GM23248 (cell line): ENCODE measurements around the gene TRAF5. TPM values are rescaled to one million over a fixed set of nuclear protein-coding genes. Genes with fewer than 3 reads are reported as not detected.

Experiments
- DNase-seq: peaks from one replicate; pipeline ENCODE4 v3.0.0-alpha.2; 2015
- H2AFZ ChIP-seq: fragments of 200-600 bp; sonication (generic); 2 replicates; pipeline ENCODE4 v1.6.1; 2016; ENCODE audit warnings: antibody characterized with exemption
- H3F3A ChIP-seq: fragments of 200-600 bp; sonication (generic); 2 replicates; pipeline ENCODE4 v1.6.1; 2016; ENCODE audit warnings: mild to moderate bottlenecking, antibody characterized with exemption, mixed run types; ENCODE audit not compliant: insufficient read depth
- H3K27ac ChIP-seq: fragments of 200-600 bp; sonication (generic); 2 replicates; pipeline ENCODE4 v1.5.1; 2016; ENCODE audit warnings: mild to moderate bottlenecking
- H3K27me3 ChIP-seq: fragments of 200-600 bp; sonication (generic); replicated peaks from 2 replicates; pipeline ENCODE4 v1.6.1; 2016; ENCODE audit warnings: mild to moderate bottlenecking; ENCODE audit not compliant: insufficient read depth
- H3K36me3 ChIP-seq: fragments of 200-600 bp; sonication (generic); 2 replicates; pipeline ENCODE4 v1.6.1; 2016; ENCODE audit warnings: low read depth, mild to moderate bottlenecking
- H3K4me1 ChIP-seq: fragments of 200-600 bp; sonication (generic); 2 replicates; pipeline ENCODE4 v1.6.1; 2016; ENCODE audit warnings: mild to moderate bottlenecking; ENCODE audit not compliant: insufficient read depth
- H3K4me2 ChIP-seq: fragments of 200-600 bp; sonication (generic); one replicate; pipeline ENCODE4 v1.6.1; 2016; ENCODE audit warnings: mild to moderate bottlenecking; ENCODE audit not compliant: unreplicated experiment
- H3K4me3 ChIP-seq: fragments of 200-600 bp; sonication (generic); 2 replicates; pipeline ENCODE4 v1.5.1; 2016; ENCODE audit warnings: mild to moderate bottlenecking
- H3K79me2 ChIP-seq: fragments of 200-600 bp; sonication (generic); 2 replicates; pipeline ENCODE4 v1.6.1; 2016; ENCODE audit warnings: mild to moderate bottlenecking; ENCODE audit not compliant: insufficient read depth
- H3K9ac ChIP-seq: fragments of 200-600 bp; sonication (generic); 2 replicates; pipeline ENCODE4 v1.6.1; 2016; ENCODE audit warnings: mild to moderate bottlenecking
- H3K9me2 ChIP-seq: fragments of 200-600 bp; sonication (generic); 2 replicates; pipeline ENCODE4 v1.6.1; 2016; ENCODE audit warnings: mixed run types, mild to moderate bottlenecking, moderate library complexity; ENCODE audit not compliant: insufficient read depth
- H3K9me3 ChIP-seq: fragments of 200-600 bp; sonication (generic); one replicate; pipeline ENCODE4 v1.6.1; 2017; ENCODE audit warnings: low read depth
- H4K20me1 ChIP-seq: fragments of 200-600 bp; sonication (generic); 2 replicates; pipeline ENCODE4 v1.6.0; 2016; ENCODE audit not compliant: insufficient read depth
- EZH2 ChIP-seq: fragments of 200-600 bp; sonication (generic); IDR thresholded peaks from 2 replicates; pipeline ENCODE4 v1.6.1; 2018; ENCODE audit warnings: antibody characterized with exemption, mild to moderate bottlenecking; ENCODE audit not compliant: insufficient read depth, poor library complexity, severe bottlenecking
- EZH2phosphoT487 ChIP-seq: fragments of 200-600 bp; sonication (generic); IDR thresholded peaks from 2 replicates; pipeline ENCODE4 v1.6.1; 2018; ENCODE audit warnings: antibody characterized with exemption, moderate library complexity, mild to moderate bottlenecking, low read depth; ENCODE audit not compliant: insufficient read depth
- WGBS, 2 experiments: methylation state at CpG; one replicate each; pipeline ENCODE4 v1.1.6; 2015 to 2017; ENCODE audit warnings: low lambda C conversion rate in 2 of 2, low coverage in 1 of 2; ENCODE audit errors: missing lambda C conversion rate in 2 of 2; 5-methylcytosine and 5-hydroxymethylcytosine counted together
- in situ Hi-C: fragments of 300-500 bp; cut with MboI; formaldehyde crosslinking; loops from 2 replicates; pipeline ENCODE4 v1.15.0; 2020
- polyA plus RNA-seq: library from polyadenylated mRNA; unstranded; fragments of >200 nt; fragmentation: Nextera tagmentation; extraction: Ambion mirVana; gene quantifications from 2 replicates; pipeline ENCODE4 v1.2.1, GENCODE V29; 2016
- total RNA-seq: library from RNA; depleted of rRNA; stranded (reverse); fragments of >200 nt; shearing (Covaris generic); gene quantifications from 2 replicates; pipeline ENCODE4 v1.2.3, GENCODE V29; 2014

TRAF5 gene
- total and polyA plus RNA-seq, 2 experiments from 2014 or later = 5.7 to 7.7 TPM

GRCh38 chr1:211372463-211372862 is 45.8 kb downstream of the TRAF5 start:
- no peak overlapping the region for H3K27ac ChIP-seq
- H3K79me2 ChIP-seq = no peaks in the 10 kb centered on the region
- DNase-seq = no peak
- no peak overlapping the region for H3K9ac ChIP-seq
- no peaks in the 10 kb centered on the region for H3K27me3 ChIP-seq
- no peak overlapping the region for H2AFZ ChIP-seq
- H3K9me3 ChIP-seq = no peaks in the 10 kb centered on the region
- in situ Hi-C loops = no loop called here
- H3K4me2 ChIP-seq = no peak overlapping the region
- 85% methylated on average over 4 of the region's 4 CpGs for WGBS, 2 experiments
- TF ChIP-seq EZH2phosphoT487 (no peak), EZH2 (no peak)
- H3K4me3 ChIP-seq = no peak overlapping the region
- H3F3A ChIP-seq = peaks cover 2% of the 10 kb centered on the region; the same call in 1 of the 2 replicates
- peaks cover 9% of the 10 kb centered on the region; the same call in 1 of the 2 replicates for H3K4me1 ChIP-seq
- H3K9me2 ChIP-seq = no peaks in the 10 kb centered on the region
- H4K20me1 ChIP-seq = no peaks in the 10 kb centered on the region
- H3K36me3 ChIP-seq = no peaks in the 10 kb centered on the region

GRCh38 chr1:211375146-211375818 is 48.6 kb downstream of the TRAF5 start:
- peaks cover 29% of the 10 kb centered on the region for H3F3A ChIP-seq
- TF ChIP-seq EZH2 (no peak), EZH2phosphoT487 (no peak)
- no peaks in the 10 kb centered on the region for H3K36me3 ChIP-seq
- H3K27me3 ChIP-seq = no peaks in the 10 kb centered on the region
- 88 to 94% methylated on average over 5 of the region's 5 CpGs for WGBS, 2 experiments
- in situ Hi-C loops = no loop called here
- no peak for DNase-seq
- H3K27ac ChIP-seq = no peak overlapping the region
- no peaks in the 10 kb centered on the region for H4K20me1 ChIP-seq
- no peak overlapping the region for H2AFZ ChIP-seq
- H3K4me2 ChIP-seq = no peak overlapping the region
- H3K9me3 ChIP-seq = no peaks in the 10 kb centered on the region
- H3K9ac ChIP-seq = no peak overlapping the region
- H3K9me2 ChIP-seq = no peaks in the 10 kb centered on the region
- peaks cover 17% of the 10 kb centered on the region for H3K4me1 ChIP-seq
- no peaks in the 10 kb centered on the region for H3K79me2 ChIP-seq
- H3K4me3 ChIP-seq = no peak overlapping the region

- H3K27me3 ChIP-seq = no peaks in the 10 kb centered on the region
- H4K20me1 ChIP-seq = no peaks in the 10 kb centered on the region
- peaks cover 17% of the 10 kb centered on the region for H3K4me1 ChIP-seq
- H3F3A ChIP-seq = peaks cover 32% of the 10 kb centered on the region
- H3K4me3 ChIP-seq = no peak overlapping the region
- H3K4me2 ChIP-seq = no peak overlapping the region
- TF ChIP-seq EZH2 (no peak), EZH2phosphoT487 (no peak)
- no peak for DNase-seq
- no peaks in the 10 kb centered on the region for H3K36me3 ChIP-seq
- no peaks in the 10 kb centered on the region for H3K9me3 ChIP-seq
- no peak overlapping the region for H3K27ac ChIP-seq
- no peaks in the 10 kb centered on the region for H3K79me2 ChIP-seq
- H2AFZ ChIP-seq = no peak overlapping the region
- WGBS, 2 experiments = 94 to 100% methylated on average over 2 of the region's 2 CpGs
- in situ Hi-C loops = no loop called here
- no peak overlapping the region for H3K9ac ChIP-seq
- no peaks in the 10 kb centered on the region for H3K9me2 ChIP-seq
These were observed 49.3 kb downstream of the TRAF5 start for GRCh38 chr1:211375949-211376348.

- H2AFZ ChIP-seq = no peak overlapping the region
- H4K20me1 ChIP-seq = no peaks in the 10 kb centered on the region
- in situ Hi-C loops = no loop called here
- H3K36me3 ChIP-seq = no peaks in the 10 kb centered on the region
- H3K9me3 ChIP-seq = no peaks in the 10 kb centered on the region
- H3K4me3 ChIP-seq = no peak overlapping the region
- H3K4me1 ChIP-seq = peaks cover 17% of the 10 kb centered on the region
- no peak overlapping the region for H3K27ac ChIP-seq
- H3K9me2 ChIP-seq = no peaks in the 10 kb centered on the region
- no peaks in the 10 kb centered on the region for H3K27me3 ChIP-seq
- H3K79me2 ChIP-seq = no peaks in the 10 kb centered on the region
- no peak overlapping the region for H3K4me2 ChIP-seq
- peak; percentile 8 for DNase-seq
- H3K9ac ChIP-seq = no peak overlapping the region
- whole genome bisulfite sequencing, 2 experiments = 86 to 87% methylated on average over 4 of the region's 4 CpGs
- H3F3A ChIP-seq = peaks cover 32% of the 10 kb centered on the region
- TF ChIP-seq EZH2 (no peak), EZH2phosphoT487 (no peak)
These were observed 50.3 kb downstream of the TRAF5 start for GRCh38 chr1:211376807-211377470.
